HCT116 (cell line): ENCODE measurements around the gene SLC6A11. TPM values are rescaled to one million over a fixed set of nuclear protein-coding genes. Genes with fewer than 3 reads are reported as not detected.

ENCODE experiments used
- ATAC-seq: fragments of 200-7000 bp; cut with Tn5 transposase; 2 replicates; pipeline ENCODE4 v1.9.1; 2020; ENCODE audit warnings: mild to moderate bottlenecking, moderate library complexity
- BruUV-seq: library from RNA; stranded (reverse); fragments of 400-500 nt; replicated peaks from 2 replicates; lab custom pipeline; 2021; lab: Mats Ljungman, UMichigan
- CTCF ChIA-PET: fragments of 300-600 bp; sonication (Branson Sonifier 250); formaldehyde crosslinking; loops from one replicate; lab custom pipeline; 2021; ENCODE audit warnings: antibody characterized with exemption; lab: Charles Lee
- POLR2A ChIA-PET: fragments of 300-600, 350-600 bp; sonication (Branson Sonifier 250); formaldehyde crosslinking; loops from one replicate; lab custom pipeline; 2021; ENCODE audit warnings: antibody characterized with exemption; lab: Charles Lee
- RAD21 ChIA-PET, 2 experiments: fragments of 300-600 bp; sonication (Branson Sonifier 250); formaldehyde crosslinking; loops; one replicate each; lab custom pipeline; 2023; ENCODE audit warnings: low total read pairs in 2 of 2; ENCODE audit not compliant: uncharacterized antibody in 2 of 2, unreplicated experiment in 2 of 2, low non-redundant PET in 1 of 2; lab: Charles Lee
- DNase-seq: peaks from one replicate; pipeline ENCODE4 v3.0.0-alpha.2; 2010; ENCODE audit warnings: low read depth, low spot score
- H2AFZ ChIP-seq: fragments of 200-600 bp; shearing (Covaris generic), sonication (generic); 2 replicates; pipeline ENCODE4 v1.6.1; 2017; ENCODE audit warnings: low read depth, mixed run types, mixed read lengths, antibody characterized with exemption, low read length; ENCODE audit not compliant: poor library complexity, severe bottlenecking
- H3K27ac ChIP-seq: 2 replicates; pipeline ENCODE4 v1.5.1; 2012; ENCODE audit warnings: low read depth, low read length
- H3K27me3 ChIP-seq: fragments of 200-600 bp; sonication (generic); 2 replicates; pipeline ENCODE4 v1.6.1; 2016; ENCODE audit warnings: mixed run types, low read length, mixed read lengths; ENCODE audit not compliant: insufficient read depth
- H3K36me3 ChIP-seq, 2 experiments: fragments of 200-500 bp in 1 of 2; fragments of 200-600 bp in 1 of 2; sonication (Bioruptor generic) in 1 of 2; sonication (generic) in 1 of 2; 2 replicates each; pipeline versions ENCODE4 v1.5.1 to v1.6.1; 2014 to 2016; ENCODE audit warnings: low read length in 2 of 2, inconsistent platforms in 1 of 2, mixed read lengths in 1 of 2, mixed run types in 1 of 2; ENCODE audit not compliant: insufficient read depth in 2 of 2, control insufficient read depth in 1 of 2
- H3K4me1 ChIP-seq, 2 experiments: fragments of 200-600 bp in 1 of 2; sonication (generic) in 1 of 2; 2 replicates each; pipeline versions ENCODE4 v1.5.1 to v1.6.1; 2012 to 2017; ENCODE audit warnings: low read length in 2 of 2, inconsistent platforms in 1 of 2, mild to moderate bottlenecking in 1 of 2, mixed read lengths in 1 of 2, mixed run types in 1 of 2, moderate library complexity in 1 of 2; ENCODE audit not compliant: insufficient read depth in 2 of 2, control insufficient read depth in 1 of 2
- H3K4me2 ChIP-seq: fragments of 200-600 bp; sonication (generic); 2 replicates; pipeline ENCODE4 v1.6.1; 2017; ENCODE audit warnings: mixed run types, low read length, mixed read lengths
- H3K4me3 ChIP-seq, 2 experiments: fragments of 200-600 bp in 1 of 2; sonication (generic) in 1 of 2; replicated peaks in 1 of 2; 2 replicates each; pipeline ENCODE4 v1.5.1; 2011 to 2016; ENCODE audit warnings: low read length in 2 of 2, control low read depth in 1 of 2, low read depth in 1 of 2, mild to moderate bottlenecking in 1 of 2, mixed read lengths in 1 of 2, mixed run types in 1 of 2
- H3K79me2 ChIP-seq: fragments of 200-600 bp; sonication (generic); 2 replicates; pipeline ENCODE4 v1.6.1; 2017; ENCODE audit warnings: mild to moderate bottlenecking, mixed run types, low read length, moderate library complexity, mixed read lengths; ENCODE audit not compliant: insufficient read depth
- H3K9ac ChIP-seq: fragments of 200-600 bp; sonication (generic); 2 replicates; pipeline ENCODE4 v1.6.1; 2016; ENCODE audit warnings: low read length, mixed read lengths
- H3K9me2 ChIP-seq: fragments of 200-600 bp; sonication (generic), shearing (Covaris generic); 2 replicates; pipeline ENCODE4 v1.6.1; 2017; ENCODE audit warnings: mixed run types, mild to moderate bottlenecking, moderate library complexity; ENCODE audit not compliant: insufficient read depth
- H3K9me3 ChIP-seq, 2 experiments: fragments of 200-500 bp in 1 of 2; fragments of 200-600 bp in 1 of 2; sonication (Bioruptor generic) in 1 of 2; sonication (generic) in 1 of 2; 2 replicates each; pipeline ENCODE4 v1.6.1; 2014 to 2017; ENCODE audit warnings: low read length in 2 of 2, mixed read lengths in 2 of 2, inconsistent platforms in 1 of 2, low read depth in 1 of 2, mild to moderate bottlenecking in 1 of 2, mixed run types in 1 of 2, moderate library complexity in 1 of 2; ENCODE audit not compliant: control insufficient read depth in 1 of 2, insufficient read depth in 1 of 2
- H4K20me1 ChIP-seq: fragments of 200-600 bp; sonication (generic), shearing (Covaris generic); 2 replicates; pipeline ENCODE4 v1.6.1; 2017; ENCODE audit warnings: mixed run types, mild to moderate bottlenecking, moderate library complexity; ENCODE audit not compliant: insufficient read depth
- ELF1 ChIP-seq: IDR thresholded peaks from 2 replicates; pipeline ENCODE4 v1.6.1; 2012; ENCODE audit warnings: low read depth, borderline replicate concordance
- EZH2phosphoT487 ChIP-seq: fragments of 200-600 bp; IDR thresholded peaks from 2 replicates; pipeline ENCODE4 v1.6.1; 2018; ENCODE audit warnings: antibody characterized with exemption, borderline replicate concordance
- FOSL1 ChIP-seq: IDR thresholded peaks from 2 replicates; pipeline ENCODE4 v1.6.1; 2012; ENCODE audit warnings: low read depth
- JUND ChIP-seq: IDR thresholded peaks from 2 replicates; pipeline ENCODE4 v1.6.1; 2012
- POLR2A ChIP-seq: IDR thresholded peaks from 2 replicates; pipeline ENCODE4 v1.7.0; 2011; ENCODE audit warnings: borderline replicate concordance; ENCODE audit not compliant: insufficient read depth, insufficient read length; ENCODE audit errors: extremely low read depth
- POLR2AphosphoS5 ChIP-seq: IDR thresholded peaks from 2 replicates; pipeline ENCODE4 v1.6.1; 2011; ENCODE audit warnings: mild to moderate bottlenecking, low read depth, low read length, moderate library complexity
- SRF ChIP-seq: IDR thresholded peaks from 2 replicates; pipeline ENCODE4 v1.6.1; 2012; ENCODE audit warnings: low read depth
- TCF7L2 ChIP-seq: IDR thresholded peaks from 2 replicates; pipeline ENCODE4 v1.7.0; 2011; ENCODE audit warnings: borderline replicate concordance, inconsistent platforms; ENCODE audit not compliant: insufficient read depth, insufficient read length; ENCODE audit errors: extremely low read depth
- ZFX ChIP-seq: fragments of 450-650 bp; IDR thresholded peaks from 2 replicates; pipeline ENCODE4 v1.6.1; 2017
- ZNF274 ChIP-seq: fragments of 200-500 bp; sonication (Bioruptor generic); IDR thresholded peaks from 2 replicates; pipeline ENCODE4 v1.6.1; 2014; ENCODE audit warnings: mild to moderate bottlenecking, low read depth, low read length, inconsistent platforms
- intact Hi-C: fragments of 100-400 bp; cut with micrococcal nuclease; formaldehyde crosslinking; loops from 2 replicates; pipeline ENCODE4 v1.10.0; 2022
- total RNA-seq: library from RNA; stranded (reverse); gene quantifications from one replicate; pipeline ENCODE4 v1.2.1, GENCODE V29; 2021; ENCODE audit not compliant: unreplicated experiment
- TF ChIP-seq, protein P1 (sequence below): IDR thresholded peaks from 2 replicates; pipeline ENCODE4 v1.6.1; 2012; ENCODE audit warnings: low read depth
- TF ChIP-seq, protein P2 (sequence below): IDR thresholded peaks from 2 replicates; pipeline ENCODE4 v1.6.1; 2012

Gene SLC6A11
- total RNA-seq, 1 experiment from 2014 or later = not detected

DNA sequence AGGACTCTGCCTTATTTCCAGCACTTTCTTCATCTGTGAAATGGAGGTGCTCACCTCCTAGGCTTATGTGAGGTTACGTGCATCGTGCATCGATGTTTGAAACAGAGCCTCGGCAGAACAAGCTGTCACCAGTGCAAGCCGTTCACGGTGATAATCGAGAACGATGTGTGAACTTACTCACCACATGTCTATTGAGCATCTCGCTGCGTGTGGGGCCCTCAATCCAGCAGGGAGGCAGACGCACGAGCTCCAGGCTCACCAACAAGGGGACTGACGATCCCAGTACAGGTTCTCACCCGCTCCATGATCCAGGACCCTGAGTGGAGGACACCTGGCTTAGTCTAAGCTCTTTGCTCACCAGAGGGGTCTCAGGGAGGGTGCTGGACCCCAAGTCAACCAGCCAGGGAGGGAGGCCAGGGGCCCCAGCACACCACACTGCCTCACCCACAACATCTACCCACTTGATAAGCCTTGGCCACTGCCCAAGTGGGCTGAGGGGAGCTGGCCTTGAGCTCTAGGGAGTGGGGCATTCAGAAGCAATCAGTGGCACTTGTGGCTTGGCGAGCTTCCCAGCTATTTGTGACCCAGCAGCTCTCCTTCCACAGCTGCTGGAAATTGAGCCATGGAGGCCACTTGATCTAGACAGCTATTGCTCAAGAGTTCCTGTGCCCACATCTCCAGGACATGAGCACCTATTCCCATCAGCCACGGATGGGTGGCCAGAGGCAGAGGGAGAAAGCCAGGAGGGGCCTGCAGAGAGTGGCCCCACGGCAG, 142.1 kb downstream of the SLC6A11 start:
- Histone ChIP-seq H3K4me2 (no peak overlapping the region), H3K9me3 (no peaks in the 10 kb centered on the region), H3K9me2 (no peaks in the 10 kb centered on the region), H3K4me1 (no peaks in the 10 kb centered on the region), H3K4me3 (no peak overlapping the region), H3K27ac (no peak overlapping the region), H2AFZ (no peak overlapping the region), H3K27me3 (peaks cover 79% of the 10 kb centered on the region), H3K9ac (no peak overlapping the region), H3K79me2 (no peaks in the 10 kb centered on the region), H4K20me1 (no peaks in the 10 kb centered on the region), H3K36me3 (no peaks in the 10 kb centered on the region)
- ATAC-seq (peak; percentile 25; the same call in 1 of the 2 replicates), DNase-seq (no peak)
- CTCF ChIA-PET = no interaction called here
- BruUV-seq = no TSS peak
- RAD21 ChIA-PET = no interaction called here
- TF ChIP-seq, protein P1, sequence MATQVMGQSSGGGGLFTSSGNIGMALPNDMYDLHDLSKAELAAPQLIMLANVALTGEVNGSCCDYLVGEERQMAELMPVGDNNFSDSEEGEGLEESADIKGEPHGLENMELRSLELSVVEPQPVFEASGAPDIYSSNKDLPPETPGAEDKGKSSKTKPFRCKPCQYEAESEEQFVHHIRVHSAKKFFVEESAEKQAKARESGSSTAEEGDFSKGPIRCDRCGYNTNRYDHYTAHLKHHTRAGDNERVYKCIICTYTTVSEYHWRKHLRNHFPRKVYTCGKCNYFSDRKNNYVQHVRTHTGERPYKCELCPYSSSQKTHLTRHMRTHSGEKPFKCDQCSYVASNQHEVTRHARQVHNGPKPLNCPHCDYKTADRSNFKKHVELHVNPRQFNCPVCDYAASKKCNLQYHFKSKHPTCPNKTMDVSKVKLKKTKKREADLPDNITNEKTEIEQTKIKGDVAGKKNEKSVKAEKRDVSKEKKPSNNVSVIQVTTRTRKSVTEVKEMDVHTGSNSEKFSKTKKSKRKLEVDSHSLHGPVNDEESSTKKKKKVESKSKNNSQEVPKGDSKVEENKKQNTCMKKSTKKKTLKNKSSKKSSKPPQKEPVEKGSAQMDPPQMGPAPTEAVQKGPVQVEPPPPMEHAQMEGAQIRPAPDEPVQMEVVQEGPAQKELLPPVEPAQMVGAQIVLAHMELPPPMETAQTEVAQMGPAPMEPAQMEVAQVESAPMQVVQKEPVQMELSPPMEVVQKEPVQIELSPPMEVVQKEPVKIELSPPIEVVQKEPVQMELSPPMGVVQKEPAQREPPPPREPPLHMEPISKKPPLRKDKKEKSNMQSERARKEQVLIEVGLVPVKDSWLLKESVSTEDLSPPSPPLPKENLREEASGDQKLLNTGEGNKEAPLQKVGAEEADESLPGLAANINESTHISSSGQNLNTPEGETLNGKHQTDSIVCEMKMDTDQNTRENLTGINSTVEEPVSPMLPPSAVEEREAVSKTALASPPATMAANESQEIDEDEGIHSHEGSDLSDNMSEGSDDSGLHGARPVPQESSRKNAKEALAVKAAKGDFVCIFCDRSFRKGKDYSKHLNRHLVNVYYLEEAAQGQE = no peak
- TF ChIP-seq ZFX (no peak), POLR2AphosphoS5 (no peak), JUND (no peak), EZH2phosphoT487 (no peak), TCF7L2 (no peak), FOSL1 (no peak), SRF (no peak), ELF1 (no peak), POLR2A (no peak), ZNF274 (no peak)
- TF ChIP-seq, protein P2, sequence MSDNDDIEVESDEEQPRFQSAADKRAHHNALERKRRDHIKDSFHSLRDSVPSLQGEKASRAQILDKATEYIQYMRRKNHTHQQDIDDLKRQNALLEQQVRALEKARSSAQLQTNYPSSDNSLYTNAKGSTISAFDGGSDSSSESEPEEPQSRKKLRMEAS = no peak
- POLR2A ChIA-PET = no interaction called here
- intact Hi-C loops = no loop called here
